H9 (cell line): ENCODE measurements around the gene UBL4A. TPM values are rescaled to one million over a fixed set of nuclear protein-coding genes. Genes with fewer than 3 reads are reported as not detected.

Experiments
- DNase-seq: peaks from one replicate; pipeline ENCODE4 v3.0.0-alpha.2; 2017
- H2AFZ ChIP-seq: one replicate; pipeline ENCODE4 v1.6.1; 2013; ENCODE audit warnings: mild to moderate bottlenecking, low read length, control low read depth, moderate library complexity
- H2AK5ac ChIP-seq: 2 replicates; pipeline ENCODE4 v1.6.1; 2013; ENCODE audit warnings: low read length, control low read depth, mixed read lengths; ENCODE audit not compliant: insufficient read length
- H2BK120ac ChIP-seq: one replicate; pipeline ENCODE4 v1.6.1; 2013; ENCODE audit warnings: low read depth, mild to moderate bottlenecking, low read length, control low read depth, inconsistent platforms; ENCODE audit not compliant: poor library complexity, severe bottlenecking
- H2BK12ac ChIP-seq: 2 replicates; pipeline ENCODE4 v1.6.1; 2013; ENCODE audit warnings: low read length, control low read depth, mixed read lengths, low read depth; ENCODE audit not compliant: insufficient read length
- H2BK15ac ChIP-seq: 2 replicates; pipeline ENCODE4 v1.6.1; 2013; ENCODE audit warnings: low read depth, low read length, control low read depth
- H2BK20ac ChIP-seq: one replicate; pipeline ENCODE4 v1.6.1; 2013; ENCODE audit warnings: low read depth, mild to moderate bottlenecking, low read length, control low read depth, inconsistent platforms; ENCODE audit not compliant: poor library complexity, severe bottlenecking
- H2BK5ac ChIP-seq: 2 replicates; pipeline ENCODE4 v1.6.1; 2013; ENCODE audit warnings: low read length, control low read depth, mixed read lengths; ENCODE audit not compliant: insufficient read length
- H3K14ac ChIP-seq: 2 replicates; pipeline ENCODE4 v1.6.1; 2013; ENCODE audit warnings: low read length, control low read depth; ENCODE audit not compliant: insufficient read depth
- H3K18ac ChIP-seq: 2 replicates; pipeline ENCODE4 v1.6.1; 2013; ENCODE audit warnings: low read depth, mild to moderate bottlenecking, mixed read lengths, low read length, control low read depth; ENCODE audit not compliant: insufficient read length
- H3K23ac ChIP-seq: 2 replicates; pipeline ENCODE4 v1.6.1; 2013; ENCODE audit warnings: low read length, control low read depth, mixed read lengths, low read depth; ENCODE audit not compliant: insufficient read length
- H3K23me2 ChIP-seq: 2 replicates; pipeline ENCODE4 v1.6.1; 2013; ENCODE audit warnings: low read depth, mild to moderate bottlenecking, mixed read lengths, low read length, control low read depth; ENCODE audit not compliant: insufficient read length, poor library complexity, severe bottlenecking
- H3K27ac ChIP-seq: 2 replicates; pipeline ENCODE4 v1.5.1; 2013; ENCODE audit warnings: low read length, control low read depth, mixed read lengths, low read depth; ENCODE audit not compliant: insufficient read length
- H3K27me3 ChIP-seq: 2 replicates; pipeline ENCODE4 v1.6.1; 2013; ENCODE audit warnings: low read length, control low read depth, inconsistent platforms; ENCODE audit not compliant: insufficient read depth
- H3K4ac ChIP-seq: 2 replicates; pipeline ENCODE4 v1.6.1; 2013; ENCODE audit warnings: low read depth, mild to moderate bottlenecking, control low read depth, inconsistent platforms, low read length, moderate library complexity
- H3K4me1 ChIP-seq: 2 replicates; pipeline ENCODE4 v1.6.1; 2013; ENCODE audit warnings: low read length, control low read depth, inconsistent platforms; ENCODE audit not compliant: insufficient read depth
- H3K4me2 ChIP-seq: 2 replicates; pipeline ENCODE4 v1.6.1; 2013; ENCODE audit warnings: low read length, control low read depth, mixed read lengths; ENCODE audit not compliant: insufficient read length, insufficient read depth
- H3K56ac ChIP-seq: 2 replicates; pipeline ENCODE4 v1.6.1; 2013; ENCODE audit warnings: low read depth, mild to moderate bottlenecking, mixed read lengths, low read length, control low read depth; ENCODE audit not compliant: insufficient read length
- H3K79me1 ChIP-seq: 2 replicates; pipeline ENCODE4 v1.6.1; 2013; ENCODE audit warnings: low read depth, mild to moderate bottlenecking, moderate library complexity, low read length, control low read depth, inconsistent platforms; ENCODE audit not compliant: insufficient read depth, poor library complexity, severe bottlenecking
- H3K79me2 ChIP-seq: 2 replicates; pipeline ENCODE4 v1.6.1; 2013; ENCODE audit warnings: low read length, control low read depth, inconsistent platforms; ENCODE audit not compliant: insufficient read depth
- H3K9ac ChIP-seq: 2 replicates; pipeline ENCODE4 v1.6.1; 2013; ENCODE audit warnings: low read length, control low read depth, mixed read lengths; ENCODE audit not compliant: insufficient read length; ENCODE audit errors: extremely low read depth
- H3K9me3 ChIP-seq: one replicate; pipeline ENCODE4 v1.6.1; 2013; ENCODE audit warnings: low read depth, low read length, inconsistent platforms; ENCODE audit not compliant: control insufficient read depth
- H3T11ph ChIP-seq: one replicate; pipeline ENCODE4 v1.6.1; 2013; ENCODE audit warnings: mild to moderate bottlenecking, low read length, control low read depth, inconsistent platforms
- H4K20me1 ChIP-seq: one replicate; pipeline ENCODE4 v1.6.1; 2013; ENCODE audit not compliant: control insufficient read depth, insufficient read length, insufficient read depth
- H4K5ac ChIP-seq: 2 replicates; pipeline ENCODE4 v1.6.1; 2013; ENCODE audit warnings: low read depth, mild to moderate bottlenecking, mixed read lengths, low read length, control low read depth; ENCODE audit not compliant: insufficient read length
- H4K8ac ChIP-seq: replicated peaks from 2 replicates; pipeline ENCODE4 v1.6.1; 2013; ENCODE audit warnings: low read length, control low read depth, mixed read lengths, low read depth; ENCODE audit not compliant: insufficient read length
- H4K91ac ChIP-seq: 2 replicates; pipeline ENCODE4 v1.6.1; 2013; ENCODE audit warnings: low read depth, mild to moderate bottlenecking, moderate library complexity, mixed read lengths, low read length, control low read depth; ENCODE audit not compliant: insufficient read length
- H3K27ac Mint-ChIP-seq, 3 experiments: 2 replicates in 2 of 3; 3 replicates in 1 of 3; pipeline ENCODE4 v1.8.0; 2020 to 2021; ENCODE audit warnings: mixed read lengths in 3 of 3, mild to moderate bottlenecking in 1 of 3, moderate library complexity in 1 of 3
- H3K27me3 Mint-ChIP-seq: 2 replicates; pipeline ENCODE4 v1.8.0; 2021; ENCODE audit warnings: low read depth, mild to moderate bottlenecking, moderate library complexity, mixed read lengths
- H3K36me3 Mint-ChIP-seq, 3 experiments: 2 replicates in 2 of 3; 3 replicates in 1 of 3; pipeline ENCODE4 v1.8.0; 2020 to 2021; ENCODE audit warnings: low read depth in 3 of 3, mixed read lengths in 3 of 3; ENCODE audit not compliant: insufficient read depth in 1 of 3
- H3K4me1 Mint-ChIP-seq, 2 experiments: 2 replicates each; pipeline ENCODE4 v1.8.0; 2020; ENCODE audit warnings: mixed read lengths in 2 of 2
- H3K4me3 Mint-ChIP-seq, 2 experiments: 2 replicates in 1 of 2; 3 replicates in 1 of 2; pipeline ENCODE4 v1.8.0; 2020 to 2021; ENCODE audit warnings: mild to moderate bottlenecking in 2 of 2, mixed read lengths in 2 of 2, moderate library complexity in 1 of 2
- H3K9me3 Mint-ChIP-seq, 2 experiments: 2 replicates in 1 of 2; 3 replicates in 1 of 2; pipeline ENCODE4 v1.8.0; 2020; ENCODE audit warnings: mild to moderate bottlenecking in 2 of 2, mixed read lengths in 2 of 2, moderate library complexity in 1 of 2
- CTCF ChIP-seq: fragments of 200-600 bp; sonication (generic); conservative IDR thresholded peaks from 3 replicates; pipeline ENCODE4 v1.8.0; 2021; ENCODE audit warnings: antibody characterized with exemption, mild to moderate bottlenecking
- WGBS: extraction: QIAGEN DNeasy Blood & Tissue Kit; methylation state at CpG from one replicate; pipeline ENCODE4 v1.1.7; 2013; ENCODE audit warnings: missing lambda C conversion rate, low lambda C conversion rate, mixed read lengths; ENCODE audit not compliant: insufficient read length; ENCODE audit errors: extremely low coverage; 5-methylcytosine and 5-hydroxymethylcytosine counted together
- total RNA-seq: library from RNA; stranded (reverse); gene quantifications from 2 replicates; pipeline ENCODE4 v1.2.1, GENCODE V29; 2021

Gene UBL4A
- total RNA-seq, 1 experiment from 2014 or later: 30.9 TPM

- no peaks in the 10 kb centered on the region for H3K79me1 ChIP-seq
- H4K5ac ChIP-seq: no peak overlapping the region
- no peaks in the 10 kb centered on the region for H3K27me3 Mint-ChIP-seq
- no peak overlapping the region for H2BK20ac ChIP-seq
- no peak overlapping the region for H2AFZ ChIP-seq
- H2BK5ac ChIP-seq: no peak overlapping the region
- no peak overlapping the region; a peak in 1 of 7 replicates for H3K27ac Mint-ChIP-seq
- no peak overlapping the region for H3K9ac ChIP-seq
- H3K23ac ChIP-seq: no peak overlapping the region
- H3K36me3 Mint-ChIP-seq: peaks cover 23 to 55% (median 54%) of the 10 kb centered on the region in 3 experiments; a peak in 6 of 7 replicates
- no peak overlapping the region for H2BK15ac ChIP-seq
- H3K9me3 ChIP-seq: peaks cover 28% of the 10 kb centered on the region
- H3K4me2 ChIP-seq: no peak overlapping the region
- no peak for DNase-seq
- TF ChIP-seq CTCF: no peak
- no peaks in the 10 kb centered on the region for H4K20me1 ChIP-seq
- peaks cover 11 to 15% of the 10 kb centered on the region in 2 experiments for H3K4me1 Mint-ChIP-seq
- H2BK120ac ChIP-seq: no peak overlapping the region
- H3K4ac ChIP-seq: no peak overlapping the region
- no CpG with 5 or more reads among the region's 17 CpGs for WGBS
- H3K4me3 Mint-ChIP-seq: no peak overlapping the region
- H4K91ac ChIP-seq: no peak overlapping the region
- no peak overlapping the region for H4K8ac ChIP-seq
- H3K14ac ChIP-seq: no peak overlapping the region
- peaks cover 2% of the 10 kb centered on the region; the same call in 1 of the 2 replicates for H3K79me2 ChIP-seq
- no peak overlapping the region for H3T11ph ChIP-seq
- no peak overlapping the region for H2BK12ac ChIP-seq
- H3K27me3 ChIP-seq: no peaks in the 10 kb centered on the region
- H3K4me1 ChIP-seq: no peaks in the 10 kb centered on the region
- H3K56ac ChIP-seq: no peak overlapping the region
- peaks cover 10% of the 10 kb centered on the region for H3K23me2 ChIP-seq
- H3K9me3 Mint-ChIP-seq: peaks cover 55 to 74% of the 10 kb centered on the region in 2 experiments
- H3K27ac ChIP-seq: no peak overlapping the region
- no peak overlapping the region for H2AK5ac ChIP-seq
- H3K18ac ChIP-seq: no peak overlapping the region
These were observed 45.6 kb downstream of the UBL4A start for GRCh38 chrX:154440623-154441357.
